ENCODE results near the gene ODAD2.

DNA sequence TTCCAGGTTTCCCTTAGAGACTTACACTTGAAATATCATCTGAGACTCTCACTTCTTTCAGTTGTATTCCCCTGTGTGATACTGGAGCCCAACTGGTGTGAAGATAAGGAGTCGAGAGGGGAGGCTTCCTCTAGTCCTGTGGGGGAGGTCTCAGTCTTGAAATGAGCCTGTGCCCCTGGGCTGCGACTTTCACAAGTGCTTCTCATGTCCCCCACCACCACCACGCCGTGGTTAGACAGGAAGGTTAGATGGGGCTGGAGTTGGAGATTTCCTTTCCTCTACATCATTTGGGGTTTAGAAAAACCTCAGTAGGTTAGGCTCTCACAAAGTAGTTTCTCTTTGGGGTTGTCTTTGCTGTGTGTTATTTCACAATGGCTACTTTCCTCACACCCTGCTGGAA lies 227.6 kb downstream of the ODAD2 start:
- TF ChIP-seq, protein P1, sequence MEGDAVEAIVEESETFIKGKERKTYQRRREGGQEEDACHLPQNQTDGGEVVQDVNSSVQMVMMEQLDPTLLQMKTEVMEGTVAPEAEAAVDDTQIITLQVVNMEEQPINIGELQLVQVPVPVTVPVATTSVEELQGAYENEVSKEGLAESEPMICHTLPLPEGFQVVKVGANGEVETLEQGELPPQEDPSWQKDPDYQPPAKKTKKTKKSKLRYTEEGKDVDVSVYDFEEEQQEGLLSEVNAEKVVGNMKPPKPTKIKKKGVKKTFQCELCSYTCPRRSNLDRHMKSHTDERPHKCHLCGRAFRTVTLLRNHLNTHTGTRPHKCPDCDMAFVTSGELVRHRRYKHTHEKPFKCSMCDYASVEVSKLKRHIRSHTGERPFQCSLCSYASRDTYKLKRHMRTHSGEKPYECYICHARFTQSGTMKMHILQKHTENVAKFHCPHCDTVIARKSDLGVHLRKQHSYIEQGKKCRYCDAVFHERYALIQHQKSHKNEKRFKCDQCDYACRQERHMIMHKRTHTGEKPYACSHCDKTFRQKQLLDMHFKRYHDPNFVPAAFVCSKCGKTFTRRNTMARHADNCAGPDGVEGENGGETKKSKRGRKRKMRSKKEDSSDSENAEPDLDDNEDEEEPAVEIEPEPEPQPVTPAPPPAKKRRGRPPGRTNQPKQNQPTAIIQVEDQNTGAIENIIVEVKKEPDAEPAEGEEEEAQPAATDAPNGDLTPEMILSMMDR (conservative IDR thresholded peaks at IDR 0.05 in 1 of 2, IDR thresholded peaks at IDR 0.05 in 1 of 2; ENCODE audit: extremely low read depth in 1 of 2, insufficient read depth in 1 of 2, low read depth in 1 of 2, low read length in 2 of 2) = no peak
- TF ChIP-seq EZH2 (IDR thresholded peaks at IDR 0.05; ENCODE audit: borderline replicate concordance, low read length) = no peak

Measured in mammary epithelial cell (primary cell).